NCI-H524 (cell line): ENCODE results near the gene SSBP4.
A peak's percentile ranks its signal among the peaks of the same experiment; 100 is the strongest.
"Not testable (repeated sequence)": the region's sequence is repeated elsewhere in the genome, so short reads cannot be mapped to it uniquely, and the experiment has no call there.

Source experiments
- DNase-seq, 2 experiments: peaks; one replicate each; lab custom pipeline; 2025; lab: John Stamatoyannopoulos, UW

Gene SSBP4

DNA sequence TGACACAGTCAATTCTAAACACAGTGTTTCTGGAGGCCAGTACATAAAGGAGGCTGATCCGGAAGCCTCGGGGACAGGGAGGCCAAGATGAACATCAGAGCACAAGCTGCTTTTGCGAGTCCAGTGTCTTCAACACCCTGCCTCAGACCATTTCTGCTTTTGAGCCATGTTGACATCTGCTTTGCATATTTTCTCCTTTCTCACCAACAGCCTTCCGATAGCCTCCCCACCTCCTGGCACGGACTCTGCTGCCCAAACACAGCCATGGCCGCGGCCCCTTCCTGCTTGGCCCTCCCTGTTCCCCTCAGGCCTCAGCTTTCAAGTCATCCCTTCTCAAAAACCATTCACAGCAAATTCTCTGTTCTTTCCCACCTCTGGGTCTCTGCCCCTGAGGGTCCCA is 25.4 kb upstream of the SSBP4 start:
- DNase-seq: no peak

DNA sequence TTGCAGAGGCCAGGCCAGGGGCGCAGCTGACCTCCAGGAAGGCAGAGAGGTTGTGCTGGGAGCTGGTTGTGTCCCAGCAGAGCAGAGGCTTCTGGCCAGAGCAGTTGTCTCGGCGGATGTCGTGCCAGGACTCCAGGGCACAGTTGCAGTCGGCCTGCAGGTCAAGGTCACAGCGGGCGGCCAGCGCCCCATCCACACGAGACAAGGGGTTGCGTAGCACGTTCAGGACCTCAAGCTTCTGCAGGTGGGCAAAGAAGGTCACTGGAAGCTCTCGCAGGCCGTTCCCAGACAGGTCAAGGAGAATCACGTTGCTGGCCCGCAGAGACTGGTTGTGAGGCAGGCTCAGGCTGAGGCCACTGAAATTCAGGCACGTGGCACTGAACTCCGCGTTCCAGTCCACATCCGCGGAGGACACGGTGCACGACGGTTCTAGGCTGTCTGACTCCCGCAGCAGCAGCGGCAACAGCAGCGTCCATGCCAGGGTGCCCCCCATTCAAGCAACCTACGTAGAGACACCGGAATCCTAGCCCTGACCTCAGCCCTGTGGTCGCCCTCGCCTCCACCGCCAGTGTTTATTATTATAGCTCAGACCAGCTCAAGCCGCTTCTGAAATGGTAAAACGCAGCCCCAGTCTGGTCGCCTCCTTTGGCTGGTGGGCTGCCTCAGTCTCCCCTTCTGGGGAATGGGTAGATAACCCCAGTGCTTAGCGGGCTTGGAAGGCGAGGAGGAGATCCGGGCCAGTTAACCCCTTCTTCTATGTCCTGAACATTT is 22.5 kb upstream of the SSBP4 start:
- DNase-seq: no peak

- peak in 1 of 2 experiments; percentile 44 for DNase-seq
These were observed 21.7 kb upstream of the SSBP4 start, which contains the start of gene LRRC25 for GRCh38 chr19:18397242-18398202. LRRC25 (minus strand) TSS chr19:18397622; CDS start chr19:18396963, 659 bp downstream.

GRCh38 chr19:18399008-18399407 is 20.2 kb upstream of the SSBP4 start:
- no peak for DNase-seq

- peak; percentile 22 to 65 for DNase-seq
These were observed 17.6 kb upstream of the SSBP4 start for GRCh38 chr19:18401580-18402112.

GRCh38 chr19:18402455-18403248 is 16.5 kb upstream of the SSBP4 start:
- not testable (repeated sequence) for DNase-seq

GRCh38 chr19:18405754-18406153 is 13.4 kb upstream of the SSBP4 start:
- DNase-seq: not testable (repeated sequence)

- DNase-seq: no peak
These were observed 12.4 kb upstream of the SSBP4 start for GRCh38 chr19:18406749-18407148.

- DNase-seq: peak in 1 of 2 experiments; percentile 48
These were observed 11.1 kb upstream of the SSBP4 start for GRCh38 chr19:18408053-18408476.

- peak; percentile 26 to 38 for DNase-seq
These were observed 6.5 kb upstream of the SSBP4 start for GRCh38 chr19:18412610-18413239.

- DNase-seq: no peak
These were observed 4.6 kb upstream of the SSBP4 start for GRCh38 chr19:18414504-18415177.

DNA sequence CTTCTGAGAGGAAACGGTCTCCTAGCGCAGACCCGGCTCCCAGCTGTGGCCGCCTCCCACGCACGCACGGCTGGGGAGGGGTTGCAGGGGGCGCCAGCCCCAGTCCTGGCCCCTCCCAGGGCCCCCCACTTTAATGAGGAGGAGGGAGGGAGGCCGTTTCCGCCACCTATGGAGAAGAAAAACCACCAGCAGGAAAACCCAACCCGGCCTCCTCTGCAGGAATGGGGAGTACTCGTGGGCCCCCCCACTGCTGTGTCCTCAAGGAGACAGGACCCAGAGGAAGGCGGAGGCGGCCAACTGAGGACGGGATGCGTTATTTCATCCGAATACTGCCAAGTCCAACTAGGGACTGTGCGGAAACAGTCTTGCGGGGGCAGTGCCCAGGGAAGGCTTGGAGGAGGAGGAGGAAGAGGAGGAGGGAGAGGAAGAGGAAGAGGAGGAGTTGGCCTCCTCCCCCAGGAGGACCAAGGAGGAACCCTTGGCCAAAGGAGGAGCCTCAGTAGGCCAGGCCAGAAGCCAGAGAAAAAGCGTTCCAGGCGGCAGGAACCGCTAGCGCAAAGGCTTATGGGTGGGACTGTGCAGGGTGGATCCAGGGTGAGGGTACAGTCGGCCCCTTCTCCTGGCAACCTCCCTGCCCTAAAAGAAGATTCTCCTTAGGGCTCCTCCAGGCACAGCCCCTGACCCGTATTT is 3.9 kb upstream of the SSBP4 start:
- DNase-seq: no peak

DNA sequence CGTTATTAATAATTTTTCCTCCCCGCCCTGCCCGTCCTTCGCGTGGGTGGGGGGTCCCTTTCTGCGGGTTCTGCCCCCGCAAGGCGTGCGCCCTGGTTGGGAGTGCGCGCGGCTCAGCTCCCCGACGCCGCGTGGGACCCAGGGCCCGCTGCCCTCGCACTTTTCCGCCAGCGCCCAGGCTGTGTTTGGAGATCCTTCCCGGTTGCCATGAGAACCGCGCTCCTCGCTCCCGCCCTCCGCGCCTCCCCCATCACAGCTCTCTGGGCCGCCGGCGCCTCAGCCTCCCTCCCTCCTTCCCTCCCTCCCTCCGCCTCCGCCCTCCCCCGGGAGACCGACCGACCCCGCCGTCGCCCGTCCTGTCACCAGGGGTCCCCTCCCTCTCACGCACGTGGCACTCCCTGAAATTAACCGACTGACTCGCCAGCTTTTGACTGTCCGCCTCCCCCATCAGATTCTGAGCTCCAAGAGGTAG is 2.4 kb upstream of the SSBP4 start:
- peak; percentile 78 to 84 for DNase-seq

- peak; percentile 47 to 62 for DNase-seq
These were observed 1.8 kb upstream of the SSBP4 start for GRCh38 chr19:18417250-18418028.

DNA sequence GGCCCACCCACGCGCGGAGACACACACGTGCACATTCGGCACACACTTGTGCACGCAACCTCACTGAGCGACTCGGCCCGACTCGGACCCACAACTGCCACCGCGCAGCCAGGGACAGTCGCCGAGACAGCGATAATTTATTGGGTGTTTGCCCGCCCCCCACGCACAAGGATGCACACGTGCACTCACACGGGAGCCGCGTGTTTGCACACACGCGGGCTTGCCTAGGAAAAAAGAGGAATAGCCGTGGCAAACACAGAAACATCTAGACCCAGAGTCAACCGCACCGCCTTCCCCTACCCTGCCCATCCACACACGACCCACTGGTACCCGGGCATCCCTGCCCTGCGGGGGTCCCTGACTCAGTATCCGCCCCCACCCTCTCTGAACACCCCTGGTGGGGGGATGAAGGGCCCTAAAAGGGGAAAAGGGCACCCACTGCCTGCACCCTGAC is 1.1 kb upstream of the SSBP4 start:
- no peak for DNase-seq

DNA sequence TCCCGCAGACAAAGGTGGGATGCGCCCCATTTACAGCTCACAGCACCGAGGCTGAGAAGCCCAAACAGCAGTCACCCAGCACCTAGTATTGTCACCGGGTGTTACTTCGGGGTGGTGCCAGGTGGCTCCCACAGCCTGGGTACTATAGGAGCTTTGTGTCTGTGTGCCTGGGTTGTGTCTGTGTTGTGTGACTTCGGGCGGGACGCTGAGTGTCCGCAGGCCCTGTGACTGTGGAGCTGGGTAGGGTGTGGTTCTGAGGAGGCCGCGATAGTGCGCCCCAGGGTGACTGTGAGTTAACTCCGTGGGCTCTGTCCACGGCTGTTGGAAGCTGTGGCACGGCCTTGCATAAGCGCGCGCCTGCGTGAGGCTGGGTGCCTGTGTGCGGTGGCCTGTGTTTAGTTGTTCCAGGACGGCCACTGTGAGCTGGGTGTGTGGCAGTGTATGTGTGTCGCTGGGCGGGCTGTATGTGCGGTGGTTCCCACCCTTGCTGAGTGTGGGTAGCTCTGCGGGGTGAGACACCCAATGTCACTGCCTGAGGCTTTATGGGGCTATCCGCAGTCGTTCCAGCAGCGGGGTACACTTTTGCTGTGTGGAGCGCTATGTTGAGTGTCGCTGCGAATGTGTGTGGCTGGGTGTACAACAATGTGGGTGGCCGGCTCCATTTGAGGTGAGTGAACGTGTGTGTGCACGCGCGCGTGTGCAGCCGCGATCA is 559 bp upstream of the SSBP4 start:
- peak in 1 of 2 experiments; percentile 67 for DNase-seq

DNA sequence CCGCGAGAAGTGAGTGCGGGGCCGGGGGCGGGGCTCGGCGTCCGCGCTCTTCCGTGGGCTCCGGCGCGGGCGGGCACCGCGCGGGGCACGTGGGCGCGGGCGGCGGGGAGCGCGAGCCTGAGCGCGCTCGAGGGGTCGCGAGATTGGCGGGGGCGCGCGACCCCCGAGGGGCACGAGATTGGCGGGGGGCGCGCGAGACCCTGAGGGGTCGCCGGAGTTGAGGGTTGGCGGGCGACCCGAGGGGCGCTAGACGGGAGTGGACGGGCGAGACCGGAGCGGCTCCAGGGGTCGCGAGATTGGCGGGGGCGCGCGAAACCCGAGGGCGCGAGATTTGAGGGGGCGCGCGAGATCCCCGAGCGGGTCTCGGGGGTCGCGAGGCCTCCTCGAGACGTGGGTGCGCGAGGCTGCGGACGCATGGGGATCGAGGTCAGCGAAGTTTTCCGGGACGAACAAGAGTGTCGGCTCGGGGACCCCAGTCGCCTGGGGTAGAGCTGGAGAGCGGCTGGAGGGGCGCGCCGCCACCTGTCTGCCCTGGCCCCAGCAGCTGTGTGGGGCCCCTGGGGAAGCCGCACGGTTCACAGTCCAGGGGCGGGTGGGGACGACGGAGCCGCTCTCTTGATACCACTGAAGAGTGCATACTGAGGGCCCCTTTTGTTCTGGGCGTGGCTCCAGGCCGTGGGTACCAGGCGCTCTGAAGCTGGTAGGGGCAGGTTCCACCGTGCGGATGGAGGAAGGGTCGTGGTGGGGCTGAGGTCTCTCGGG is 682 bp downstream of the SSBP4 start:
- peak; percentile 56 to 72 for DNase-seq
